Muscle of arm (tissue), 12 donors: ENCODE results near the gene PHKA2. TPM values are rescaled to one million over a fixed set of nuclear protein-coding genes. Genes with fewer than 3 reads are reported as not detected.
A peak's percentile ranks its signal among the peaks of the same experiment; 100 is the strongest.

Experiments
- DNase-seq: peaks from one replicate; pipeline ENCODE4 v3.0.0-alpha.2; 2013
- polyA plus RNA-seq, 12 donors: library from polyadenylated mRNA; unstranded; fragments of 120-200 nt; gene quantifications; one replicate each; pipeline ENCODE4 v1.2.1, GENCODE V29; 2013; ENCODE audit not compliant: insufficient read length in 12 of 12

Gene PHKA2
- polyA plus RNA-seq, 12 donors: 16.5 to 27.2 (median 20.2) TPM; not detected in 1

DNA sequence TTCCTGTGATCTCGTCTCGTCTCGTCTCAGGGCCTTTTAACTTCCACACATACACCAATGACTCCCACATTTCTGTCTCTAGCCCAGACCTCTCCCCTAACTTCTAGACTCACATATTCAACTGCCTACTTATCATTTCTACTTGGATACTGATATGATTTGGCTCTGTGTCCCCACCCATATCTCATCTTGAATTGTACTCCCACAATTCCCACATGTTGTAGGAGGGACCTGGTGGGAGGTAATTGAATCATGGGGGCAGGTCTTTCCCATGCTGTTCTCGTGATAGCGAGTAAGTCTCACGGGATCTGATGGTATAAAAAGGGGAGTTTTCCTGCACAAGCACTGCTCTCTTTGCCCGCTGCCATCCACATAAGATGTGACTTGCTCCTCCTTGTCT, 8.9 kb downstream of the PHKA2 start:
- DNase-seq: no peak

- DNase-seq: no peak
Measured at GRCh38 chrX:18973527-18974192, 10.3 kb downstream of the PHKA2 start.

DNA sequence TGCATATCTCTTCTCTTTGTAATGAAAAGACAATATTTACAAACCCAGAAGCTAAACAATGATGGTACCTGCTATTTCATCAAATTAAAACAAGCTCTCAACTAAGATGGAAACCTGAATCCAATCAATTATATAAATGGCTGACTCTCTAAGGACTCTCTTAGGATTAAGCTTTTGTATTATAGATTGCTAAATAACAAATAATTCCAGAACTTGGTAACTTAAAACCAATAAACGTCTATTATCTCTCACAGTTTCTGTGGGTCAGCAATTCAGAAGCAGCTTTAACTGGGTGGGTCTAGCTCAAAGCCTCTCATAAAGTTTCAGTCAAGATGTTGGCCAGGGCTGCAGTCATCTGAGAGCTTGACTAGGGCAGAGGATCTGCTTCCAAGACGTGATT, 12.4 kb downstream of the PHKA2 start:
- DNase-seq: no peak

DNA sequence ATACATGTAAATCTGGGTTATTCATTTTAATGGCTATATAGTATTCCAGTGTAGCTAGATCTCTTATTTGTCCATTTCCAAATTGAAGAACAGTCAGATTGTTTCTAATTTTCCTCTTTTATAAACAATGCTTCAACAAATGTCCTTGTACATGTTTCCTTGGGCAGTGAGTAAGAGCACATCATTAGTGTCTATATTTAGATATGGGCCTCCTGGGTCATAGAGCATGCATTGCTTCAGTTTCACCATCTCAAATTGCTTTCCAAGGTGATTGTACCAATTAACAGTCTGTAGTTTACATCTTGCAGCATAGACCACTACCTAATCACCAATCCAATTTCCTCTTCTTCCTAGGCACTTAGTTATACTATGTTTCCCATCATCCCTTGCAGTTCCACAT, 13.4 kb downstream of the PHKA2 start:
- no peak for DNase-seq

GRCh38 chrX:18966624-18967023, 17.3 kb downstream of the PHKA2 start:
- DNase-seq: no peak

- no peak for DNase-seq
Measured at GRCh38 chrX:18964901-18965300, 19.0 kb downstream of the PHKA2 start.

- no peak for DNase-seq
Measured at GRCh38 chrX:18964026-18964425, 19.9 kb downstream of the PHKA2 start.

GRCh38 chrX:18962329-18962728, 21.6 kb downstream of the PHKA2 start:
- no peak for DNase-seq

DNA sequence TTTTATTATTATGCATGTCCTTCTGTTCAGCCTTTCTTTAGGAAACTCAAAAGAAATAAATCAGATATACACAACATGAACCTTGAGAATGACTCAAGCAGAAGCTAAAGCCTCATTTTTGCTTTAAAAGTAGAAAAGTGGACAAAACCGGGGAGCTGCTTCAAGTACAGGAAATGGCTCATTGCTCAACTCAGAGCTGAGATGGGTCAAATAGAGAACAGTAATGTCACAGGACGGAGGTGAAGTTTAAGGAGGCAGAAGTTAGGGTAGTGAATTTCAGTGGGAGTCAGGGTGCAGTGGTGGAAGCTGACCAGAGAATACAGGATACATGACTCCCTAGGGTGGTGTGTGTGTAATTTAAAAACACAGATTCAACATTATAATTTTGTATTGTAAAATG, 22.2 kb downstream of the PHKA2 start:
- no peak for DNase-seq

DNA sequence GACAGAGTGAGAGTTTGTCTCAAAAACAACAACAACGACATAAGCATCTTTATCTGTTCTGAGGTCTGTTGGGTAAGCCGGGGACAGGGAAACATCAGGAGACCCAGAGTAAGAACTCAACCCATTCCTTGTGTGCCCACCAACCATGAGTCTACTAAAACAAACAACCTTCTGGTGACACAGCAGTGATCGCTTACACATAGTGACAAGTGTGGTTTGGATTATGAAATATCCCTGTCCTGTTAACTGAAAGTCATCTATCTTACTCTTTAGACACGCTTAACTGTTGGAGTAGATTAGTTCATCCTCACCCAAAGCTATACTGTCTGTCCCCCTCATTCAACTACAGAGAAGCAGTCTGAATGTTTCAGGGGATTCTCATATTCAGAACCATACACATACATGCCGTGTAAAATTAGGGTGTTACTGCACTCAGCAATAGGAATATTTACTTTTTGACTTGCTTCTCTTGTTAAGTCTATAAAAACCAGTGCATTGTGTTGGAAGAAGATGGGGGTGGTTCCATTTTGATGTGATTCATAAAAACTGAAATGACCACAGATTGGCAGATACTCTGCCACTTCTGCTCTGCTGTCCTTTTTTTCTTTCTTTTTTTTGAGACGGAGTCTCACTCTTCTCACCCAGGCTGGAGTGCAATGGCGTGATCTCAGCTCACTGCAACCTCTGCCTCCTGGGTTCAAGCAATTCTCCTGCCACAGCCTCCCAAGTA, 27.4 kb downstream of the PHKA2 start:
- no peak for DNase-seq

DNA sequence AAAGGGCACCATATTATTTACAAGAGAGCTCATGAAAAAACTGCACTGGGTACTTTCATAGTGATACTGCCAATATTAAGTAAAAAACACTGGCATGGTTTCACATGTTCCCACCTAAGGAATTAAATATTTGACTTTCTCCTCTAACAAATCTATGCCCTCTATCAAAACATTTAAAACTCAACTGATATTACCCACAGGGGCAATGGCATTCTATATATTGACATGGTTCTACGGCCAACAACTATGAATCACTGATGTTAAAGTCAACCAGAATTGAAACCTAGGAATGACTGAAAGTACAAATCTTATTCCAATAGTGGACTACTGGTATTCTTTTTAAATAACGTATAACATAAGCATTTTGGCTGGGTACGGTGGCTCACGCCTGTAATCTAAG, 28.2 kb downstream of the PHKA2 start:
- no peak for DNase-seq

- DNase-seq: no peak
Measured at GRCh38 chrX:18951032-18951431, 32.9 kb downstream of the PHKA2 start.

- no peak for DNase-seq
Measured at GRCh38 chrX:18949944-18950301, 34.0 kb downstream of the PHKA2 start.

DNA sequence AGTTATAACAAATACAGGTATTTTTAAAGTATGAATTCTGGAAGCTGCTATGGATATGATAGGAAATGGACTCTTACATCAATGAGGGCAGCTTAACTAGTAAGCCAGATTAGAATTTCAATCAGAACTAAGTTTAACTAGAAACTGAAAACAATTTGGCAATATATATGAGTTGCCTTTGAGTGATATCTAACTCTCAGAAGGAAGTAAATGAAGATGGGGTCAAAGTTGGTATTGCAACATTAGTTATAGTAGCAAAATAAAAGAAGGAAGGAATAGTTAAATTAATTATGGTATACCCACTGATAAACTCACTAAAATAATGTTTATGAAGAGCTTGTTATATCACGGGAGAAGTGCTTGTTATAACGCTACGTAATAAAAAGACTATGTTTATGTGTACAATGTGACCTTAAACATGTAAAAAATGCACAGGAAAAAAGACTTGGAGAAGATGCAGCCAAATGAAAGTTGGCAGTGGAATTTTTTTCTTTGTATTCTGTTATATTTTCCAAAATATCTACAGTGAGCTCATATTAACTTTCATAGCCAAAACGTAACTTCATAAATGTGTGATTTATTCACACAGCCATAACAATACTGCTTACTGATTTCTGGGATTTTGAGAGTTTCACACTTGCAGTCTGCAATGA, 34.5 kb downstream of the PHKA2 start:
- DNase-seq: peak; percentile 31

DNA sequence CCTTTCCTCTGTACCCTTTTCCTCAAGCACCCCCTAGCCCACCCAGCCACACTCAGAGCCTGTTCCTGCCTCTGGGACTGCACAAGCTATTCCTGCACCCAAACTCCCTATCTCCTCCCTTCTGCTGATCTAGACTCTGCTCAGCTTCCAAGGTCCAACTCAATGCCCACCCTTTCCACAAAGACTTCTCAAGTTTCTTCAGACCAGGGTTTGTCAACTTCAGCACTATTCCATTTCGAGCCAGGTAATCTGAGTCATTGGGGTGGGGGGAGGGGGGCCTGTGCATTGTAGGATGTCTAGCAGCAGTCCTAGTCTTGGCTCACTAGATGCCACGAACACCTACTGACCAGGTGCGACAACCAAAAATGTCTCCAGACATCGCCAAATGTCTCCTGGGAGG, 37.3 kb downstream of the PHKA2 start:
- no peak for DNase-seq

GRCh38 chrX:18946157-18946556, 37.8 kb downstream of the PHKA2 start:
- DNase-seq: no peak

DNA sequence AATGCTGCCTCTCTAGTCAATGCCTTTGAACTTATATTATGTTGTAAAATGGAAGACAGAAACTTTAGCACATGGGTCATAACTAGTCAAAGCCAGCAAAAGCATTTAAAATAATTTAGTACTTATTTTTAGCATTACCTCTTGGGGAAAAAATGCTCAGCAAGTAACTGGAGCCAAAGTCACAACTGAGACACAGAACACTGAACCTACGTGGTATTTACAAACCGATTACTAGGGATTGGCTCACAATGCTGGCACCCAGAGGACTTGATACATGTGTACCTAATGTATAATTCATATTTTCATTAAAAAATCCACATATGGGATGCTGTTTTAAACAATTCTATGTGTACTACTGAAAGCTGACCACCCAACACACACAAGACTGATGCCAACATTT, 38.4 kb downstream of the PHKA2 start:
- DNase-seq: peak; percentile 24

DNA sequence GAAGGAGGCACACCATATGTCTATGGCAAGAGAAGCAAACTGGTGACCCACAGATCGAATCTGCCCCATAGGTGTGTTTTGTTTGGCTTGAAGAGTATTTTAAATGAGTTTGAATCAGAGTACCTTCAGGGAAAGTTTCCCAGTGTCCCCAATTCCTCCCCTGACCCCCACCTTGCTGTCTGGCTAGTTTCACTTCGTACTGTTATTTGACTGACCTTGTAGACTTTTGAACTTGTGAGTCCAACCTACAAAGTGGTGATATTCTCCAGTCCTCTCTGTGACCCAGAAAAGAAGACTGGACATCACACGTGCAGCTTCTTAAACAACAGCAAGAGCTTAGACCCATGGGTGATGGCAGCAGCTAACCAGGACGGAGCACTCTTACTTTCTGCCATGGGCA, 39.4 kb downstream of the PHKA2 start:
- no peak for DNase-seq

- no peak for DNase-seq
Measured at GRCh38 chrX:18941896-18942295, 42.0 kb downstream of the PHKA2 start.

GRCh38 chrX:18938710-18939109, 45.2 kb downstream of the PHKA2 start:
- no peak for DNase-seq

DNA sequence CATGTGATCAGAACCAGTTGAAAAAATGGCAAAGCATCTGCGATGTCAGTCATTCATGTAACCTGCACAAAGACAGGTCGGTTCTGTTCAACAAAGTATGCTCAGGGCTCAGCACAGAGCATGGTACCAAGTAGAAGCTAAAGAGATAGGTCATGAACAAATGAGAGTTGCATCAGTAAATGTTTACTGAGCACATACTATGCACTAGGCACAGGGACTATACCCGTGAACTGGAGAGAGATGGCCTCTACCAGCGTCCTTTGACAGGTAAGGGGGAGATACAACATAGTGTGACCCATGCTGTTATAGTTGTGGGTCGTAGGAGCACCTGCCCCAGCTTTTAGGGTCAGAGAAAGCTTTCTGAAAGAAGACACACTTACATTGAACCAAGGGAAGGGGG, 46.7 kb downstream of the PHKA2 start:
- DNase-seq: no peak

GRCh38 chrX:18935893-18936292, 48.0 kb downstream of the PHKA2 start:
- DNase-seq: no peak

DNA sequence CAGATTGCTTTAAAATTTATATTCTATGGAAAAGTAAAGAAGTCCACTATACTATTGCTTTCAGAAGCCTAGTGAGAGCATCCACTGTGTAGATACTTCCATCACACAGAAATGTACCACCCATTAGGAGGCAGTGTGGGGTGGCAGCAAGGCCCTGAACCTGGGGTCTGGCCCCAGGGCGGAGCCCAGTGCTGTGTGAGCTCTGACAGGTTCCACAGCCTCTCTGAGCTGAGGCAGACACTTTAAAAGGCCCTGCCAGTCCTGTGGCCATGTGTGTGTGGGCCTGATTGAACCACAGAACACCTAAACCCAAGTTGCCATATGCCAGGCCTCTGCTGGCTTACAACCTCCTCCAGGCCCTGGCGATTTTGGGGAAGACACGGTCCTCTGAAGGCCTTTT, 49.2 kb downstream of the PHKA2 start:
- no peak for DNase-seq
